ENCODE data around the gene USP20. TPM values are rescaled to one million over a fixed set of nuclear protein-coding genes. Genes with fewer than 3 reads are reported as not detected.

The USP20 gene
- polyA plus RNA-seq, 1 of the 3 experiments (the other 2 are of a cell fraction), result 22.5 TPM

GRCh38 chr9:129864991-129865647, 29.9 kb downstream of the USP20 start:
- Histone ChIP-seq H3F3A (replicated peaks; ENCODE audit: insufficient read depth) (no peaks in the 10 kb centered on the region), H3K4me3 (ENCODE audit: low read depth in 2 of 2, low read length in 1 of 2) (no peak overlapping the region), H3K27me3 (ENCODE audit: insufficient read depth) (no peaks in the 10 kb centered on the region), H4K20me1 (ENCODE audit: insufficient read depth) (no peaks in the 10 kb centered on the region), H3K79me2 (ENCODE audit: insufficient read depth) (no peaks in the 10 kb centered on the region), H3K9me2 (no peaks in the 10 kb centered on the region), H2AFZ (ENCODE audit: low read depth) (no peak overlapping the region), H3K4me1 (ENCODE audit: control insufficient read depth in 1 of 2, insufficient read depth in 2 of 2, low read depth in 1 of 2, low read length in 1 of 2) (peaks cover 0 to 17% of the 10 kb centered on the region in 2 experiments; a peak in 1 of 4 replicates), H3K9me3 (no peaks in the 10 kb centered on the region), H3K4me2 (no peak overlapping the region), H3K27ac (ENCODE audit: low read depth in 2 of 2, low read length in 1 of 2) (no peak overlapping the region), H3K9ac (no peak overlapping the region), H3K36me3 (replicated peaks in 1 of 2; ENCODE audit: control insufficient read depth in 1 of 2, insufficient read depth in 2 of 2, low read length in 1 of 2) (peaks cover 5 to 18% of the 10 kb centered on the region in 2 experiments)
- ChIA-PET POLR2A (no interaction called here), CTCF (interaction anchor here (1.5 kb wide), 1 partner anchor 20 kb away, joined by 3 read pairs; no protein-coding TSS in a partner anchor)
- 79% methylated on average over 7 of the region's 11 CpGs for WGBS (ENCODE audit: low lambda C conversion rate)
- DNase-seq, result no peak
- TF ChIP-seq MAX (IDR thresholded peaks at IDR 0.05; ENCODE audit: low read depth), result no peak
- TF ChIP-seq, protein P1, sequence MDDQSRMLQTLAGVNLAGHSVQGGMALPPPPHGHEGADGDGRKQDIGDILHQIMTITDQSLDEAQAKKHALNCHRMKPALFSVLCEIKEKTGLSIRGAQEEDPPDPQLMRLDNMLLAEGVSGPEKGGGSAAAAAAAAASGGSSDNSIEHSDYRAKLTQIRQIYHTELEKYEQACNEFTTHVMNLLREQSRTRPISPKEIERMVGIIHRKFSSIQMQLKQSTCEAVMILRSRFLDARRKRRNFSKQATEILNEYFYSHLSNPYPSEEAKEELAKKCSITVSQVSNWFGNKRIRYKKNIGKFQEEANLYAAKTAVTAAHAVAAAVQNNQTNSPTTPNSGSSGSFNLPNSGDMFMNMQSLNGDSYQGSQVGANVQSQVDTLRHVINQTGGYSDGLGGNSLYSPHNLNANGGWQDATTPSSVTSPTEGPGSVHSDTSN (IDR thresholded peaks at IDR 0.05), result no peak
- TF ChIP-seq, protein P2, sequence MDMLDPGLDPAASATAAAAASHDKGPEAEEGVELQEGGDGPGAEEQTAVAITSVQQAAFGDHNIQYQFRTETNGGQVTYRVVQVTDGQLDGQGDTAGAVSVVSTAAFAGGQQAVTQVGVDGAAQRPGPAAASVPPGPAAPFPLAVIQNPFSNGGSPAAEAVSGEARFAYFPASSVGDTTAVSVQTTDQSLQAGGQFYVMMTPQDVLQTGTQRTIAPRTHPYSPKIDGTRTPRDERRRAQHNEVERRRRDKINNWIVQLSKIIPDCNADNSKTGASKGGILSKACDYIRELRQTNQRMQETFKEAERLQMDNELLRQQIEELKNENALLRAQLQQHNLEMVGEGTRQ (IDR thresholded peaks at IDR 0.05; ENCODE audit: borderline replicate concordance, low read depth, low read length), result no peak
- TF ChIP-seq, protein P3, sequence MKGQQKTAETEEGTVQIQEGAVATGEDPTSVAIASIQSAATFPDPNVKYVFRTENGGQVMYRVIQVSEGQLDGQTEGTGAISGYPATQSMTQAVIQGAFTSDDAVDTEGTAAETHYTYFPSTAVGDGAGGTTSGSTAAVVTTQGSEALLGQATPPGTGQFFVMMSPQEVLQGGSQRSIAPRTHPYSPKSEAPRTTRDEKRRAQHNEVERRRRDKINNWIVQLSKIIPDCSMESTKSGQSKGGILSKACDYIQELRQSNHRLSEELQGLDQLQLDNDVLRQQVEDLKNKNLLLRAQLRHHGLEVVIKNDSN (IDR thresholded peaks at IDR 0.05; ENCODE audit: borderline replicate concordance, low read depth), result no peak
- no peak for TF ChIP-seq RXRA (IDR thresholded peaks at IDR 0.05; ENCODE audit: borderline replicate concordance, low read depth)
- no peak for TF ChIP-seq CHD2 (IDR thresholded peaks at IDR 0.05; ENCODE audit: low read length, partially characterized antibody)
- no peak for TF ChIP-seq GATA2 (CRISPR knock-in tag; IDR thresholded peaks at IDR 0.05)

- H4K20me1 ChIP-seq (ENCODE audit: insufficient read depth), result no peaks in the 10 kb centered on the region
- no peaks in the 10 kb centered on the region for H3K79me2 ChIP-seq (ENCODE audit: insufficient read depth)
- peaks cover 0 to 18% of the 10 kb centered on the region in 2 experiments; a peak in 1 of 4 replicates for H3K4me1 ChIP-seq (ENCODE audit: control insufficient read depth in 1 of 2, insufficient read depth in 2 of 2, low read depth in 1 of 2, low read length in 1 of 2)
- H3K4me3 ChIP-seq (ENCODE audit: low read depth in 2 of 2, low read length in 1 of 2), result no peak overlapping the region
- no peak overlapping the region for H3K9ac ChIP-seq
- H3K36me3 ChIP-seq (replicated peaks in 1 of 2; ENCODE audit: control insufficient read depth in 1 of 2, insufficient read depth in 2 of 2, low read length in 1 of 2), result peaks cover 5 to 18% of the 10 kb centered on the region in 2 experiments
- H3K4me2 ChIP-seq, result no peak overlapping the region
- WGBS (ENCODE audit: low lambda C conversion rate), result 94% methylated on average over 12 of the region's 14 CpGs
- no peaks in the 10 kb centered on the region for H3F3A ChIP-seq (replicated peaks; ENCODE audit: insufficient read depth)
- H3K9me3 ChIP-seq, result no peaks in the 10 kb centered on the region
- no peak overlapping the region for H2AFZ ChIP-seq (ENCODE audit: low read depth)
- POLR2A ChIA-PET, result no interaction called here
- no peak overlapping the region for H3K27ac ChIP-seq (ENCODE audit: low read depth in 2 of 2, low read length in 1 of 2)
- no peaks in the 10 kb centered on the region for H3K27me3 ChIP-seq (ENCODE audit: insufficient read depth)
- no peak for DNase-seq
- CTCF ChIA-PET, result interaction anchor here (1.2 to 1.5 kb wide), 3 partner anchors 13 to 21 kb away, joined by 3 to 4 read pairs (median 4); no protein-coding TSS in a partner anchor
- H3K9me2 ChIP-seq, result no peaks in the 10 kb centered on the region
- TF ChIP-seq, protein P4, sequence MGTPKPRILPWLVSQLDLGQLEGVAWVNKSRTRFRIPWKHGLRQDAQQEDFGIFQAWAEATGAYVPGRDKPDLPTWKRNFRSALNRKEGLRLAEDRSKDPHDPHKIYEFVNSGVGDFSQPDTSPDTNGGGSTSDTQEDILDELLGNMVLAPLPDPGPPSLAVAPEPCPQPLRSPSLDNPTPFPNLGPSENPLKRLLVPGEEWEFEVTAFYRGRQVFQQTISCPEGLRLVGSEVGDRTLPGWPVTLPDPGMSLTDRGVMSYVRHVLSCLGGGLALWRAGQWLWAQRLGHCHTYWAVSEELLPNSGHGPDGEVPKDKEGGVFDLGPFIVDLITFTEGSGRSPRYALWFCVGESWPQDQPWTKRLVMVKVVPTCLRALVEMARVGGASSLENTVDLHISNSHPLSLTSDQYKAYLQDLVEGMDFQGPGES (IDR thresholded peaks at IDR 0.05; ENCODE audit: low read depth, low read length), result no peak
- no peak for TF ChIP-seq JUND (IDR thresholded peaks at IDR 0.05)
- TF ChIP-seq TAF1 (IDR thresholded peaks at IDR 0.05; ENCODE audit: borderline replicate concordance, low read depth, low read length), result no peak
- no peak for TF ChIP-seq EZH2phosphoT487 (IDR thresholded peaks at IDR 0.05; ENCODE audit: borderline replicate concordance, low read depth)
- no peak for TF ChIP-seq NRF1 (IDR thresholded peaks at IDR 0.05; ENCODE audit: low read depth, low read length)
- no peak for TF ChIP-seq RFX5 (IDR thresholded peaks at IDR 0.05; ENCODE audit: low read length)
- no peak for TF ChIP-seq CTCF (IDR thresholded peaks at IDR 0.05)
- TF ChIP-seq TEAD4 (IDR thresholded peaks at IDR 0.05; ENCODE audit: borderline replicate concordance, insufficient read depth), result no peak
- TF ChIP-seq GATA2 (CRISPR knock-in tag; IDR thresholded peaks at IDR 0.05), result no peak
- TF ChIP-seq MEF2A (IDR thresholded peaks at IDR 0.05; ENCODE audit: borderline replicate concordance, low read depth), result no peak
- TF ChIP-seq, protein P3 (IDR thresholded peaks at IDR 0.05; ENCODE audit: borderline replicate concordance, low read depth), result no peak
- TF ChIP-seq, protein P1 (IDR thresholded peaks at IDR 0.05), result no peak
Measured at GRCh38 chr9:129865668-129866320, 30.5 kb downstream of the USP20 start.
